ENCODE data around the gene ATP6V0A1.
"Not testable (repeated sequence)": the region's sequence is repeated elsewhere in the genome, so short reads cannot be mapped to it uniquely, and the experiment has no call there.

DNA sequence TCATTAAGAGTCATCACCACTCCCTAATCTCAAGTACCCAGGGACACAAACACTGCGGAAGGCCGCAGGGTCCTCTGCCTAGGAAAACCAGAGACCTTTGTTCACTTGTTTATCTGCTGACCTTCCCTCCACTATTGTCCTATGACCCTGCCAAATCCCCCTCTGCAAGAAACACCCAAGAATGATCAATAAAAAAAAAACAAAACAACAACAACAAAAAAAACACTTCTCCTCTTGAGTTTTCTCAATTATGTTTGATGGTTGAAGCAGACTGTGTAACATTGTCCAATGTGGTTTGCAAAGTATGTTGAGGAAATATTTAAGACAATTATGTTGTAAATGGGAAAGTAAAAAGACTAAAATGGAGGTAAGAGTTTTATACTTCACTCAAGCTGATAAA lies 8.8 kb upstream of the ATP6V0A1 start:
- not testable (repeated sequence) for TF ChIP-seq OSR1 (CRISPR knock-in tag; IDR thresholded peaks at IDR 0.05); ZNF565 (CRISPR knock-in tag; conservative IDR thresholded peaks at IDR 0.05; ENCODE audit: low read depth); TCF4 (CRISPR knock-in tag; IDR thresholded peaks at IDR 0.05; ENCODE audit: borderline replicate concordance); ZFP30 (CRISPR knock-in tag; IDR thresholded peaks at IDR 0.05); ZNF8 (CRISPR knock-in tag; IDR thresholded peaks at IDR 0.05); ZFP3 (CRISPR knock-in tag; IDR thresholded peaks at IDR 0.05); RARB (CRISPR knock-in tag; IDR thresholded peaks at IDR 0.05); PPARA (CRISPR knock-in tag; IDR thresholded peaks at IDR 0.05; ENCODE audit: borderline replicate concordance); TOX (CRISPR knock-in tag; IDR thresholded peaks at IDR 0.05; ENCODE audit: borderline replicate concordance); ARNTL (CRISPR knock-in tag; IDR thresholded peaks at IDR 0.05; ENCODE audit: borderline replicate concordance, low read depth)
- TF ChIP-seq, protein P1, sequence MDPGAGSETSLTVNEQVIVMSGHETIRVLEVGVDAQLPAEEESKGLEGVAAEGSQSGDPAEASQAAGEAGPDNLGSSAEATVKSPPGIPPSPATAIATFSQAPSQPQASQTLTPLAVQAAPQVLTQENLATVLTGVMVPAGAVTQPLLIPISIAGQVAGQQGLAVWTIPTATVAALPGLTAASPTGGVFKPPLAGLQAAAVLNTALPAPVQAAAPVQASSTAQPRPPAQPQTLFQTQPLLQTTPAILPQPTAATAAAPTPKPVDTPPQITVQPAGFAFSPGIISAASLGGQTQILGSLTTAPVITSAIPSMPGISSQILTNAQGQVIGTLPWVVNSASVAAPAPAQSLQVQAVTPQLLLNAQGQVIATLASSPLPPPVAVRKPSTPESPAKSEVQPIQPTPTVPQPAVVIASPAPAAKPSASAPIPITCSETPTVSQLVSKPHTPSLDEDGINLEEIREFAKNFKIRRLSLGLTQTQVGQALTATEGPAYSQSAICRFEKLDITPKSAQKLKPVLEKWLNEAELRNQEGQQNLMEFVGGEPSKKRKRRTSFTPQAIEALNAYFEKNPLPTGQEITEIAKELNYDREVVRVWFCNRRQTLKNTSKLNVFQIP (CRISPR knock-in tag; IDR thresholded peaks at IDR 0.05; ENCODE audit: borderline replicate concordance, low read depth) = not testable (repeated sequence)
- TF ChIP-seq, protein P2, sequence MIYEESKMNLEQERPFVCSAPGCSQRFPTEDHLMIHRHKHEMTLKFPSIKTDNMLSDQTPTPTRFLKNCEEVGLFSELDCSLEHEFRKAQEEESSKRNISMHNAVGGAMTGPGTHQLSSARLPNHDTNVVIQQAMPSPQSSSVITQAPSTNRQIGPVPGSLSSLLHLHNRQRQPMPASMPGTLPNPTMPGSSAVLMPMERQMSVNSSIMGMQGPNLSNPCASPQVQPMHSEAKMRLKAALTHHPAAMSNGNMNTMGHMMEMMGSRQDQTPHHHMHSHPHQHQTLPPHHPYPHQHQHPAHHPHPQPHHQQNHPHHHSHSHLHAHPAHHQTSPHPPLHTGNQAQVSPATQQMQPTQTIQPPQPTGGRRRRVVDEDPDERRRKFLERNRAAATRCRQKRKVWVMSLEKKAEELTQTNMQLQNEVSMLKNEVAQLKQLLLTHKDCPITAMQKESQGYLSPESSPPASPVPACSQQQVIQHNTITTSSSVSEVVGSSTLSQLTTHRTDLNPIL (CRISPR knock-in tag; IDR thresholded peaks at IDR 0.05; ENCODE audit: low read depth) = not testable (repeated sequence)
- TF ChIP-seq, protein P3, sequence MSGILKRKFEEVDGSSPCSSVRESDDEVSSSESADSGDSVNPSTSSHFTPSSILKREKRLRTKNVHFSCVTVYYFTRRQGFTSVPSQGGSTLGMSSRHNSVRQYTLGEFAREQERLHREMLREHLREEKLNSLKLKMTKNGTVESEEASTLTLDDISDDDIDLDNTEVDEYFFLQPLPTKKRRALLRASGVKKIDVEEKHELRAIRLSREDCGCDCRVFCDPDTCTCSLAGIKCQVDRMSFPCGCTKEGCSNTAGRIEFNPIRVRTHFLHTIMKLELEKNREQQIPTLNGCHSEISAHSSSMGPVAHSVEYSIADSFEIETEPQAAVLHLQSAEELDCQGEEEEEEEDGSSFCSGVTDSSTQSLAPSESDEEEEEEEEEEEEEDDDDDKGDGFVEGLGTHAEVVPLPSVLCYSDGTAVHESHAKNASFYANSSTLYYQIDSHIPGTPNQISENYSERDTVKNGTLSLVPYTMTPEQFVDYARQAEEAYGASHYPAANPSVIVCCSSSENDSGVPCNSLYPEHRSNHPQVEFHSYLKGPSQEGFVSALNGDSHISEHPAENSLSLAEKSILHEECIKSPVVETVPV (CRISPR knock-in tag; IDR thresholded peaks at IDR 0.05) = not testable (repeated sequence)
- TF ChIP-seq, protein P4, sequence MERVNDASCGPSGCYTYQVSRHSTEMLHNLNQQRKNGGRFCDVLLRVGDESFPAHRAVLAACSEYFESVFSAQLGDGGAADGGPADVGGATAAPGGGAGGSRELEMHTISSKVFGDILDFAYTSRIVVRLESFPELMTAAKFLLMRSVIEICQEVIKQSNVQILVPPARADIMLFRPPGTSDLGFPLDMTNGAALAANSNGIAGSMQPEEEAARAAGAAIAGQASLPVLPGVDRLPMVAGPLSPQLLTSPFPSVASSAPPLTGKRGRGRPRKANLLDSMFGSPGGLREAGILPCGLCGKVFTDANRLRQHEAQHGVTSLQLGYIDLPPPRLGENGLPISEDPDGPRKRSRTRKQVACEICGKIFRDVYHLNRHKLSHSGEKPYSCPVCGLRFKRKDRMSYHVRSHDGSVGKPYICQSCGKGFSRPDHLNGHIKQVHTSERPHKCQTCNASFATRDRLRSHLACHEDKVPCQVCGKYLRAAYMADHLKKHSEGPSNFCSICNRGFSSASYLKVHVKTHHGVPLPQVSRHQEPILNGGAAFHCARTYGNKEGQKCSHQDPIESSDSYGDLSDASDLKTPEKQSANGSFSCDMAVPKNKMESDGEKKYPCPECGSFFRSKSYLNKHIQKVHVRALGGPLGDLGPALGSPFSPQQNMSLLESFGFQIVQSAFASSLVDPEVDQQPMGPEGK (CRISPR knock-in tag; IDR thresholded peaks at IDR 0.05; ENCODE audit: borderline replicate concordance) = not testable (repeated sequence)

All from SK-N-SH treated with all-trans-retinoic acid at 6 μM for 48 hours (cell line).